ENCODE data around the gene EXOSC1.
"Not testable (repeated sequence)": the region's sequence is repeated elsewhere in the genome, so short reads cannot be mapped to it uniquely, and the experiment has no call there.

EXOSC1 gene

GRCh38 chr10:97456686-97457065 is 10.9 kb upstream of the EXOSC1 start:
- FAIRE-seq, result no peak

GRCh38 chr10:97456034-97456685 is 10.4 kb upstream of the EXOSC1 start:
- FAIRE-seq, result no peak

- no peak for FAIRE-seq
Measured at GRCh38 chr10:97454330-97455036, 8.7 kb upstream of the EXOSC1 start.

- FAIRE-seq, result no peak
Measured at GRCh38 chr10:97452352-97452751, 6.5 kb upstream of the EXOSC1 start.

GRCh38 chr10:97451605-97452004 is 5.8 kb upstream of the EXOSC1 start:
- no peak for FAIRE-seq

- no peak for FAIRE-seq
Measured at GRCh38 chr10:97450828-97451227, 5.0 kb upstream of the EXOSC1 start.

GRCh38 chr10:97445357-97445721 is 467 bp downstream of the EXOSC1 start:
- FAIRE-seq, result no peak

- no peak for FAIRE-seq
Measured at GRCh38 chr10:97444212-97444611, 1.6 kb downstream of the EXOSC1 start.

- no peak for FAIRE-seq
Measured at GRCh38 chr10:97442277-97442676, 3.5 kb downstream of the EXOSC1 start.

- FAIRE-seq, result no peak
Measured at GRCh38 chr10:97435211-97435610, 10.6 kb downstream of the EXOSC1 start.

- FAIRE-seq, result no peak
Measured at GRCh38 chr10:97434557-97434956, 11.2 kb downstream of the EXOSC1 start.

GRCh38 chr10:97434055-97434454 is 11.8 kb downstream of the EXOSC1 start:
- FAIRE-seq, result no peak

GRCh38 chr10:97428572-97428981 is 17.2 kb downstream of the EXOSC1 start:
- no peak for FAIRE-seq

- no peak for FAIRE-seq
Measured at GRCh38 chr10:97427571-97428179, 18.1 kb downstream of the EXOSC1 start.

GRCh38 chr10:97426776-97427570 is 18.8 kb downstream of the EXOSC1 start:
- FAIRE-seq, result no peak

GRCh38 chr10:97425964-97426775 is 19.6 kb downstream of the EXOSC1 start, which contains the start of gene PGAM1:
PGAM1 (plus strand) TSS chr10:97426191; CDS start chr10:97426308, 117 bp downstream.
- no peak for FAIRE-seq

- FAIRE-seq, result not testable (repeated sequence)
Measured at GRCh38 chr10:97423757-97424098, 22.1 kb downstream of the EXOSC1 start.

GRCh38 chr10:97416565-97416964 is 29.2 kb downstream of the EXOSC1 start:
- FAIRE-seq, result no peak

GRCh38 chr10:97412891-97413304 is 32.9 kb downstream of the EXOSC1 start:
- FAIRE-seq, result no peak

GRCh38 chr10:97411406-97411805 is 34.4 kb downstream of the EXOSC1 start:
- no peak for FAIRE-seq

GRCh38 chr10:97408496-97408992 is 37.3 kb downstream of the EXOSC1 start:
- FAIRE-seq, result no peak

- FAIRE-seq, result no peak
Measured at GRCh38 chr10:97407952-97408248, 37.9 kb downstream of the EXOSC1 start.
